GDM1 (cell line): ENCODE data around the gene DNAJC15.

Experiments
- DNase-seq: peaks from one replicate; lab custom pipeline; 2025; lab: John Stamatoyannopoulos, UW

The DNAJC15 gene

GRCh38 chr13:43154839-43155238 lies 131.5 kb downstream of the DNAJC15 start:
- no peak for DNase-seq

DNA sequence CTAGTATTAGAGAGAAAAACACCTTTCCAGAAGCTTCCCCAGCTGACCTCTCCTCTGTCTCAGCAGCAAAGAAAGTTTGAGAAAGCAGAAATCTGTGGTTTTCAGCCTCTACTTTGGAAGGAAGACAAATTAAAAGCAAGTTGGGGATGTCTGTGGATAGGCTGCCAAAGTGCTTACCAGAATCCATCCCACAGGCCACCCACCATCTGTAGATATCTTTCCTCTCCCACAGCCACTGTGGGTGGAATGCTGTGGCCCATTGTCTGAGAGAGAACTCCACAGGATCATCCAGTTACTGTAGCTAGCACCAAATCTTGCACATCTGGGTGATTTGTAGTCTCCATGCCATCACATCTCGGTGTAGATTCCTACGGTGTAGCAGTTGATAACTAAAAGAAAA lies 133.5 kb downstream of the DNAJC15 start:
- no peak for DNase-seq

DNA sequence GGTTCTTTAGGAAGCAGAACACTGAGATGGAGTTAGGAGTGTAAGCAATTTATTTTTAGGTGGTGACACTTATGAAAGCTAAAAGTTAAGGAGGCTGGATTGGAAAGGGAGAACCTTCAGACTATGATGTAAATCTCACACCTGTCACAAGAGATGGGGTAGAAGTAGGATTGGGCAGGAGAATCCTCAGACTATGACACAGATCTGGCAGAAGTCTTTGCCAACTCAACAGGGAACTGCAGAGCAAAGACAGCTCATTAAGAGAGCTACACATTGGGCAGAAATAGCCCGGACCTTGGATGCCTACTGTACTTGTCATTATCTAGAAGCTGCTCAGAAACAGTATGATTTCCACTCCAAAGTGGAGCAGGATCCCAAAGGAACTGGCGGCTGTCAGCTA lies 134.4 kb downstream of the DNAJC15 start:
- DNase-seq = no peak

- no peak for DNase-seq
Observed at GRCh38 chr13:43158516-43158915, 135.1 kb downstream of the DNAJC15 start.

DNA sequence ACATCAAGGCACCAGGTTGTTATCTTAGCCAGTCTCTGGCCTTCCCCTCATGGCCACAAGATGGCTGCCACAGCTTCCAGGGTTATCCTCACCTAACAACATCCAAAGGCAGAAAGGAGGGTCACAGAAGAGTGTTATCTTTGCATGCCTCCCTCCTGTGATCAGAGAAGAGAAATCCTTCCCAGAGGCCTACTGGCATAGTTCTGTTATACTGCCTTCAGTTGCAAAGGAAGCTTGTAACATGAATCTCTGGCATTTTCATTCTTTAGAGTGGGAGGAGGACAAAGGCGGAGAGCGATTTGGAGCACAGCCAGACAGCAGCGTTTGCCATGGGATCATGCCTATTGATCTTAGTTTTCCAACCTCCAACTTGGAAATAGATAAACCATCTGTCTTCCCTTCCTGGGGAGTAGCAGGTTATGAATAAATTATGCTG lies 135.7 kb downstream of the DNAJC15 start:
- DNase-seq = no peak
